GM12878 (cell line): ENCODE results near the gene PUS10. TPM values are rescaled to one million over a fixed set of nuclear protein-coding genes. Genes with fewer than 3 reads are reported as not detected.
A peak's percentile ranks its signal among the peaks of the same experiment; 100 is the strongest.

Experiments
- ATAC-seq: fragments of 200-7000 bp; cut with Tn5 transposase; 3 replicates; pipeline ENCODE4 v1.9.1; 2020; ENCODE audit warnings: mild to moderate bottlenecking, moderate library complexity
- BruUV-seq: library from RNA; stranded (reverse); fragments of 400-500 nt; replicated peaks from 2 replicates; lab custom pipeline; 2021; lab: Mats Ljungman, UMichigan
- CTCF ChIA-PET: fragments of 300-600 bp; sonication (Branson Sonifier 250); formaldehyde crosslinking; extraction: SDS; loops from one replicate; lab custom pipeline; 2021; ENCODE audit warnings: inconsistent platforms; lab: Yijun Ruan, JAX
- POLR2A ChIA-PET: fragments of 350-600 bp; formaldehyde crosslinking; extraction: SDS; loops from one replicate; lab custom pipeline; 2021; ENCODE audit warnings: inconsistent platforms; lab: Charles Lee
- RAD21 ChIA-PET: fragments of 300-600 bp; sonication (Branson Sonifier 250); formaldehyde crosslinking; loops from one replicate; lab custom pipeline; 2023; ENCODE audit warnings: antibody characterized with exemption; ENCODE audit not compliant: unreplicated experiment; lab: Charles Lee
- SMC1A ChIA-PET: fragments of 300-600 bp; sonication (Branson Sonifier 250); formaldehyde crosslinking; loops from one replicate; lab custom pipeline; 2023; ENCODE audit not compliant: unreplicated experiment, uncharacterized antibody; lab: Charles Lee
- DNase-seq: peaks from one replicate; pipeline ENCODE4 v3.0.0-alpha.2; 2011; ENCODE audit warnings: low read depth, low spot score
- FAIRE-seq: peaks from 3 replicates; lab custom pipeline; 2011; peaks lifted over from hg19 to GRCh38; lab: Jason Lieb, UNC
- H2AFZ ChIP-seq: 2 replicates; pipeline ENCODE4 v1.6.0; 2011; ENCODE audit warnings: low read depth, low read length, control low read depth; ENCODE audit not compliant: control insufficient read depth
- H3K27ac ChIP-seq: 2 replicates; pipeline ENCODE4 v1.5.1; 2011; ENCODE audit warnings: control low read depth; ENCODE audit not compliant: control insufficient read depth, insufficient read depth
- H3K27me3 ChIP-seq, 2 experiments: replicated peaks in 1 of 2; 2 replicates each; pipeline versions ENCODE4 v1.6.0 to v1.6.1; 2011; ENCODE audit warnings: low read length in 1 of 2; ENCODE audit not compliant: control insufficient read depth in 2 of 2, insufficient read depth in 2 of 2
- H3K36me3 ChIP-seq, 2 experiments: 2 replicates each; pipeline ENCODE4 v1.5.1; 2011; ENCODE audit warnings: low read length in 1 of 2; ENCODE audit not compliant: control insufficient read depth in 2 of 2, insufficient read depth in 2 of 2
- H3K4me1 ChIP-seq: 2 replicates; pipeline ENCODE4 v1.6.1; 2011; ENCODE audit warnings: mild to moderate bottlenecking, low read length, moderate library complexity, mixed read lengths; ENCODE audit not compliant: control insufficient read depth, insufficient read depth
- H3K4me2 ChIP-seq: 2 replicates; pipeline ENCODE4 v1.6.0; 2011; ENCODE audit warnings: control low read depth; ENCODE audit not compliant: control insufficient read depth, insufficient read depth
- H3K4me3 ChIP-seq: fragments of 200-600 bp; sonication (generic); 2 replicates; pipeline ENCODE4 v1.5.1; 2016
- H3K79me2 ChIP-seq: 2 replicates; pipeline ENCODE4 v1.6.0; 2011; ENCODE audit warnings: low read length; ENCODE audit not compliant: control insufficient read depth, insufficient read depth
- H3K9ac ChIP-seq: 2 replicates; pipeline ENCODE4 v1.8.0; 2011; ENCODE audit warnings: low read length, control low read depth, mixed read lengths; ENCODE audit not compliant: control insufficient read depth, insufficient read depth
- H3K9me3 ChIP-seq: replicated peaks from 3 replicates; pipeline ENCODE4 v1.5.1; 2011; ENCODE audit warnings: mild to moderate bottlenecking, low read length; ENCODE audit not compliant: control insufficient read depth, insufficient read depth
- H4K20me1 ChIP-seq: 2 replicates; pipeline ENCODE4 v1.6.0; 2011; ENCODE audit not compliant: control insufficient read depth, insufficient read depth
- CHD4 ChIP-seq: fragments of 200-600 bp; sonication (generic); IDR thresholded peaks from 2 replicates; pipeline ENCODE4 v1.6.1; 2016; ENCODE audit warnings: mild to moderate bottlenecking
- CREM ChIP-seq: IDR thresholded peaks from 2 replicates; pipeline ENCODE4 v1.6.1; 2014; ENCODE audit warnings: antibody characterized with exemption, low read depth
- DPF2 ChIP-seq: fragments of 450-650 bp; IDR thresholded peaks from 2 replicates; pipeline ENCODE4 v1.6.1; 2017; ENCODE audit warnings: mild to moderate bottlenecking
- EED ChIP-seq: sonication (generic); IDR thresholded peaks from 2 replicates; pipeline ENCODE4 v1.6.1; 2016; ENCODE audit warnings: antibody characterized with exemption, low read depth
- FOXM1 ChIP-seq: IDR thresholded peaks from 2 replicates; pipeline ENCODE4 v1.6.1; 2012; ENCODE audit warnings: low read depth, mild to moderate bottlenecking, inconsistent platforms, low read length, moderate library complexity
- JUNB ChIP-seq: IDR thresholded peaks from 2 replicates; pipeline ENCODE4 v1.6.1; 2016; ENCODE audit warnings: antibody characterized with exemption, mild to moderate bottlenecking
- NBN ChIP-seq: fragments of 450-650 bp; IDR thresholded peaks from 2 replicates; pipeline ENCODE4 v1.6.1; 2016
- NFYB ChIP-seq: IDR thresholded peaks from 2 replicates; pipeline ENCODE4 v1.6.1; 2011; ENCODE audit warnings: low read depth, mild to moderate bottlenecking, low read length, improper control_type of control experiment, moderate library complexity; ENCODE audit not compliant: insufficient read depth
- RELA ChIP-seq: fragments of 450-650 bp; IDR thresholded peaks from 2 replicates; pipeline ENCODE4 v1.8.0; 2014; ENCODE audit warnings: borderline replicate concordance; ENCODE audit not compliant: partially characterized antibody
- SREBF1 ChIP-seq: IDR thresholded peaks from 2 replicates; pipeline ENCODE4 v1.6.1; 2012; ENCODE audit warnings: mild to moderate bottlenecking, low read length
- TCF12 ChIP-seq: IDR thresholded peaks from 2 replicates; pipeline ENCODE4 v1.6.1; 2011; ENCODE audit warnings: low read depth, mild to moderate bottlenecking, low read length
- WGBS: methylation state at CpG from one replicate; pipeline ENCODE4 v1.1.6; 2016; ENCODE audit warnings: low lambda C conversion rate; ENCODE audit not compliant: insufficient replicate concordance, insufficient coverage; ENCODE audit errors: missing lambda C conversion rate; 5-methylcytosine and 5-hydroxymethylcytosine counted together
- in situ Hi-C: fragments of 300-500 bp; cut with MboI; formaldehyde crosslinking; loops from 9 replicates; pipeline ENCODE4 v1.14.3; 2018; ENCODE audit warnings: mixed read lengths
- intact Hi-C: fragments of 100-400 bp; cut with micrococcal nuclease; formaldehyde crosslinking; loops from one replicate; pipeline ENCODE4 v1.14.2; 2022; ENCODE audit not compliant: unreplicated experiment
- polyA plus RNA-seq, 11 experiments: library from polyadenylated mRNA; depleted of rRNA in 4 of 11; unstranded in 6 of 11; stranded (reverse) in 5 of 11; fragments of >200 nt; fragmentation: Nextera tagmentation in 4 of 11; fragmentation: Illumina TruSeq in 1 of 11; extraction: Ambion mirVana in 4 of 11; extraction: Trizol in 1 of 11; gene quantifications; 1 replicate in 1 of 11; 2 replicates in 10 of 11; pipeline versions ENCODE4 v1.2.1 to v1.2.3, GENCODE V29; 2011 to 2016; ENCODE audit warnings: inconsistent platforms in 2 of 11, missing spikeins in 2 of 11, low read depth in 1 of 11
- total RNA-seq, 4 experiments: library from RNA; depleted of rRNA in 3 of 4; stranded (reverse); fragments of >200 nt in 3 of 4; fragmentation: Illumina TruSeq in 1 of 4; extraction: Trizol in 1 of 4; gene quantifications; 2 replicates each; pipeline versions ENCODE4 v1.2.1 to v1.2.3, GENCODE V29; 2013 to 2021
- TF ChIP-seq, protein P1 (sequence below): fragments of 450-650 bp; formaldehyde crosslinking; IDR thresholded peaks from 2 replicates; pipeline ENCODE4 v1.4.0; 2022; ENCODE audit warnings: mild to moderate bottlenecking, moderate library complexity
- TF ChIP-seq, protein P2 (sequence below): IDR thresholded peaks from 2 replicates; pipeline ENCODE4 v1.6.1; 2012; ENCODE audit warnings: mild to moderate bottlenecking, low read depth, low read length

The PUS10 gene
- total and polyA plus RNA-seq, 10 of the 15 experiments (the other 5 are each of a cell fraction or from before 2014, with no cell fraction given): 9.1 to 17.0 (median 13.0) TPM

- TF ChIP-seq TCF12: 0 out of 2 replicates have a peak, but pooled peaks have one; percentile 26
- TF ChIP-seq CHD4: no peak
- TF ChIP-seq CREM: peak; percentile 64; the same call in 1 of the 2 replicates
- 0 out of 2 replicates have a peak, but pooled peaks have one; percentile 46 for TF ChIP-seq SREBF1
- 0 out of 2 replicates have a peak, but pooled peaks have one; percentile 5 for TF ChIP-seq NFYB
- TF ChIP-seq DPF2: peak; percentile 36
These were observed 976 bp downstream of the PUS10 start (continued) for GRCh38 chr2:61017003-61017555.

DNA sequence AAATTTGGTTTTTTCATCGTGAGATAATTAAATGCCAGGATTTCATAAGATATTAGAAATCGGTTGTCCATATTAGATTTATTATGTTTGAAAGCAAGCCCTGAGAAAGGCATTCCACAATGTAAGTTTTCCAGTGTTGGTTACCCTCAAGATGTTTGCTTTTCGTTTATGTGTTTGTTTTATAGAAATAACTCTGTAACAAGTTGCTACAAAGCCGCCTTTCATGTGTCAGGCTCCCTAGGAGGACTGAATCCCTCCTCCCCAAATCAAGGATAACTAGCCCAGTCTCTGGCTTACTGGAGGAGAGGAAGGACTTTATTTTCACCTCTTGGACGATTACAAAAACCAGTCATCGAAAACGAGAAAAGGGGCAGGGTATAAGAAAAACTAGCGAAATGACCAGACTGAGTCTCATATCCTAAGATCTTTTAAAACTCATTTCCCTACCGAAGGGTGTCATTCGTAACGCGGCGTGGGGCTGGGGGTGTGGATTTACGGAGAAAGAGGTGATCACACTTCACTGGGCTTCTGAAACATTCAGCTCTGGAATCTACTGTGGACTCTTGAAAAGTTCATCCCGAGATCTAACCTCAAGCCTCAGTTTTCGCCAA is 1.6 kb downstream of the PUS10 start:
- no peaks in the 10 kb centered on the region for H3K27me3 ChIP-seq
- H3K4me3 ChIP-seq: peak overlapping the region; percentile 97
- 0% methylated on average over 16 of the region's 16 CpGs for WGBS
- POLR2A ChIA-PET: interaction anchor here (1.3 kb wide), 1 partner anchor 161 kb away, joined by 7 read pairs; no protein-coding TSS in a partner anchor
- peaks cover 55% of the 10 kb centered on the region for H3K79me2 ChIP-seq
- DNase-seq: no peak
- peaks cover 5% of the 10 kb centered on the region; the same call in 1 of the 2 replicates for H3K4me1 ChIP-seq
- TSS peak; percentile 85 for BruUV-seq
- H4K20me1 ChIP-seq: no peaks in the 10 kb centered on the region
- ATAC-seq: peak; percentile 23
- H3K4me2 ChIP-seq: peak overlapping the region; percentile 80
- RAD21 ChIA-PET: interaction anchor here (1.2 kb wide), 1 partner anchor 161 kb away, joined by 3 read pairs; no protein-coding TSS in a partner anchor
- peaks cover 0 to 5% of the 10 kb centered on the region in 2 experiments; a peak in 2 of 4 replicates for H3K36me3 ChIP-seq
- H3K9me3 ChIP-seq: peaks cover 6% of the 10 kb centered on the region; the same call in 1 of the 3 replicates
- peak; percentile 72 for FAIRE-seq
- H2AFZ ChIP-seq: peak overlapping the region; percentile 97
- peak overlapping the region; percentile 94 for H3K9ac ChIP-seq
- peak overlapping the region; percentile 96 for H3K27ac ChIP-seq
- intact Hi-C loops: loop anchor here (1.0 to 5.0 kb wide), 2 partner anchors 51 to 161 kb away; partner anchors contain the start of gene SANBR
- CTCF ChIA-PET: interaction anchor here (0.8 to 2.5 kb wide), 4 partner anchors 16 to 212 kb away, joined by 3 to 9 read pairs (median 4); no protein-coding TSS in a partner anchor
- SMC1A ChIA-PET: interaction anchor here (0.8 to 1.2 kb wide), 5 partner anchors 9 to 220 kb away, joined by 3 to 5 read pairs (median 3); no protein-coding TSS in a partner anchor
- in situ Hi-C loops: no loop called here
- TF ChIP-seq NBN: no peak
- TF ChIP-seq, protein P1, sequence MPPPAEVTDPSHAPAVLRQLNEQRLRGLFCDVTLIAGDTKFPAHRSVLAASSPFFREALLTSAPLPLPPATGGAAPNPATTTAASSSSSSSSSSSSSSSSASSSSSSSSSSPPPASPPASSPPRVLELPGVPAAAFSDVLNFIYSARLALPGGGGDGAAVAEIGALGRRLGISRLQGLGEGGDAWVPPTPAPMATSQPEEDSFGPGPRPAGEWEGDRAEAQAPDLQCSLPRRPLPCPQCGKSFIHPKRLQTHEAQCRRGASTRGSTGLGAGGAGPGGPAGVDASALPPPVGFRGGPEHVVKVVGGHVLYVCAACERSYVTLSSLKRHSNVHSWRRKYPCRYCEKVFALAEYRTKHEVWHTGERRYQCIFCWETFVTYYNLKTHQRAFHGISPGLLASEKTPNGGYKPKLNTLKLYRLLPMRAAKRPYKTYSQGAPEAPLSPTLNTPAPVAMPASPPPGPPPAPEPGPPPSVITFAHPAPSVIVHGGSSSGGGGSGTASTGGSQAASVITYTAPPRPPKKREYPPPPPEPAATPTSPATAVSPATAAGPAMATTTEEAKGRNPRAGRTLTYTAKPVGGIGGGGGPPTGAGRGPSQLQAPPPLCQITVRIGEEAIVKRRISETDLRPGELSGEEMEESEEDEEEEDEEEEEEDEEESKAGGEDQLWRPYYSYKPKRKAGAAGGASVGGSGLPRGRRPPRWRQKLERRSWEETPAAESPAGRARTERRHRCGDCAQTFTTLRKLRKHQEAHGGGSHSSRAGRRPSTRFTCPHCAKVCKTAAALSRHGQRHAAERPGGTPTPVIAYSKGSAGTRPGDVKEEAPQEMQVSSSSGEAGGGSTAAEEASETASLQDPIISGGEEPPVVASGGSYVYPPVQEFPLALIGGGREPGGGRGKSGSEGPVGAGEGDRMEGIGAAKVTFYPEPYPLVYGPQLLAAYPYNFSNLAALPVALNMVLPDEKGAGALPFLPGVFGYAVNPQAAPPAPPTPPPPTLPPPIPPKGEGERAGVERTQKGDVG (CRISPR knock-in tag): 0 out of 2 replicates have a peak, but pooled peaks have one; percentile 12
- TF ChIP-seq EED: peak; percentile 64
- TF ChIP-seq, protein P2, sequence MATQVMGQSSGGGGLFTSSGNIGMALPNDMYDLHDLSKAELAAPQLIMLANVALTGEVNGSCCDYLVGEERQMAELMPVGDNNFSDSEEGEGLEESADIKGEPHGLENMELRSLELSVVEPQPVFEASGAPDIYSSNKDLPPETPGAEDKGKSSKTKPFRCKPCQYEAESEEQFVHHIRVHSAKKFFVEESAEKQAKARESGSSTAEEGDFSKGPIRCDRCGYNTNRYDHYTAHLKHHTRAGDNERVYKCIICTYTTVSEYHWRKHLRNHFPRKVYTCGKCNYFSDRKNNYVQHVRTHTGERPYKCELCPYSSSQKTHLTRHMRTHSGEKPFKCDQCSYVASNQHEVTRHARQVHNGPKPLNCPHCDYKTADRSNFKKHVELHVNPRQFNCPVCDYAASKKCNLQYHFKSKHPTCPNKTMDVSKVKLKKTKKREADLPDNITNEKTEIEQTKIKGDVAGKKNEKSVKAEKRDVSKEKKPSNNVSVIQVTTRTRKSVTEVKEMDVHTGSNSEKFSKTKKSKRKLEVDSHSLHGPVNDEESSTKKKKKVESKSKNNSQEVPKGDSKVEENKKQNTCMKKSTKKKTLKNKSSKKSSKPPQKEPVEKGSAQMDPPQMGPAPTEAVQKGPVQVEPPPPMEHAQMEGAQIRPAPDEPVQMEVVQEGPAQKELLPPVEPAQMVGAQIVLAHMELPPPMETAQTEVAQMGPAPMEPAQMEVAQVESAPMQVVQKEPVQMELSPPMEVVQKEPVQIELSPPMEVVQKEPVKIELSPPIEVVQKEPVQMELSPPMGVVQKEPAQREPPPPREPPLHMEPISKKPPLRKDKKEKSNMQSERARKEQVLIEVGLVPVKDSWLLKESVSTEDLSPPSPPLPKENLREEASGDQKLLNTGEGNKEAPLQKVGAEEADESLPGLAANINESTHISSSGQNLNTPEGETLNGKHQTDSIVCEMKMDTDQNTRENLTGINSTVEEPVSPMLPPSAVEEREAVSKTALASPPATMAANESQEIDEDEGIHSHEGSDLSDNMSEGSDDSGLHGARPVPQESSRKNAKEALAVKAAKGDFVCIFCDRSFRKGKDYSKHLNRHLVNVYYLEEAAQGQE: no peak
- TF ChIP-seq FOXM1: 0 out of 2 replicates have a peak, but pooled peaks have one; percentile 25
- TF ChIP-seq JUNB: peak; percentile 75
- TF ChIP-seq RELA: no peak
